ENCODE results near the gene PPP1R14C.

GRCh38 chr6:150194195-150194594, 51.4 kb downstream of the PPP1R14C start:
- TF ChIP-seq CTCF (IDR thresholded peaks at IDR 0.05) = no peak
- TF ChIP-seq POLR2A (IDR thresholded peaks at IDR 0.05) = no peak
